ENCODE results near the gene GPRC5B. TPM values are rescaled to one million over a fixed set of nuclear protein-coding genes. Genes with fewer than 3 reads are reported as not detected.

Gene GPRC5B
- total and polyA plus RNA-seq, 2 of the 8 experiments (the other 6 are each of a cell fraction or from before 2014, with no cell fraction given): 106 to 160 TPM

DNA sequence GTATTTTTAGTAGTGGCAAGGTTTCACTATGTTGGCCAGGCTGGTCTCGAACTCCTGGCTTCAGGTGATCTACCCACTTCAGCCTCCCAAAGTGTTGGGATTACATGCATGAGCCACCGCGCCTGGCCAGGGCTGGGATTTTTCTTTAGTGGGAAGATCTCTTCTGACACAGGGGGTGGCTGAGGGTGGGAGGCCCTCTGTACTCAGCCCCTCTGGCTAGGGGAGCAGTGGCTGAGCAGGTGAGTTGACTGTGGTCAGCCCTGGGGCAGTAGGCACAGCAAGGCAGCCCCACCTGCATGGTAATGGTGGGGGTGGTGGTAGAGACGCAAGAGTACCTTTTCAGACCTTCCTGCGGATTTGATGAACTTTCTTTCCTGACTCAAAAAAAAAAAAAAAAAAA lies 12.3 kb upstream of the GPRC5B start (continued):
- TF ChIP-seq EZH2 (IDR thresholded peaks at IDR 0.05; ENCODE audit: low read depth, low read length, severe bottlenecking) (no peak), CHD2 (IDR thresholded peaks at IDR 0.05; ENCODE audit: low read length) (no peak), KDM5A (IDR thresholded peaks at IDR 0.05; ENCODE audit: low read length) (no peak)
